Neural crest cell (in vitro differentiated cells): Measurements from ENCODE around the gene DHX35. TPM values are rescaled to one million over a fixed set of nuclear protein-coding genes. Genes with fewer than 3 reads are reported as not detected.

Source experiments
- DNase-seq: peaks from one replicate; pipeline ENCODE4 v3.0.0; 2021; ENCODE audit warnings: low read depth, mixed read lengths, low spot score
- H3K27ac Mint-ChIP-seq: one replicate; pipeline ENCODE4 v1.8.0; 2021; ENCODE audit warnings: mild to moderate bottlenecking, mixed read lengths; ENCODE audit not compliant: unreplicated experiment
- H3K27me3 Mint-ChIP-seq: 2 replicates; pipeline ENCODE4 v1.8.0; 2021; ENCODE audit warnings: low read depth, mild to moderate bottlenecking, mixed read lengths
- H3K36me3 Mint-ChIP-seq: 2 replicates; pipeline ENCODE4 v1.8.0; 2021; ENCODE audit warnings: low read depth, mild to moderate bottlenecking, mixed read lengths
- H3K4me1 Mint-ChIP-seq: 2 replicates; pipeline ENCODE4 v1.8.0; 2021; ENCODE audit warnings: mixed read lengths
- H3K4me3 Mint-ChIP-seq: one replicate; pipeline ENCODE4 v1.8.0; 2021; ENCODE audit warnings: mild to moderate bottlenecking, mixed read lengths
- H3K9me3 Mint-ChIP-seq: 2 replicates; pipeline ENCODE4 v1.8.0; 2021; ENCODE audit warnings: mixed read lengths
- CTCF ChIP-seq: fragments of 200-600 bp; sonication (generic); conservative IDR thresholded peaks from 2 replicates; pipeline ENCODE4 v1.5.0; 2021; ENCODE audit warnings: antibody characterized with exemption, mild to moderate bottlenecking
- total RNA-seq: library from RNA; stranded (reverse); gene quantifications from 2 replicates; pipeline ENCODE4 v1.2.1, GENCODE V29; 2021

Gene DHX35
- total RNA-seq, 1 donor from 2014 or later: 22.8 TPM

DNA sequence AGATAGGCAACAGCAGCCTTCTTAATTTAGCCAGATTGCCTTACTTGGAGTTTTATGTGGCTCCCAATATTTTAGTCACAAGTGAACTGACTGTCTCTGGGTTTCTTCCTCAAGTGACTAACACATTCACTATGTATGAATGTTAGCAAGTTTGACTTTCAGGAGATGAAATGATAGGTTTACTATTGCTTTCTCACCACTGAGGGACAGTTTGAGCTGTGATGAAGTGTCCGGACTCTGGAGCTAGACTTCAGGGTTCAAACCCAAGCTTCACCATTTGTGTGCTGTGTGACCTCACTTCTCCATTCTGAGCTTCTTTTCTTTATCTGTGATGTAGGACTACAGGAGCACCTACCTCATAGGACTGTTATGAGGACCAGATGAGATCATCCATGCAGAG, 8.2 kb downstream of the DHX35 start:
- Mint-ChIP-seq H3K4me1 (peaks cover 12% of the 10 kb centered on the region), H3K36me3 (peaks cover 4% of the 10 kb centered on the region), H3K27ac (no peak overlapping the region), H3K4me3 (no peak overlapping the region), H3K9me3 (no peaks in the 10 kb centered on the region), H3K27me3 (no peaks in the 10 kb centered on the region)
- no peak for DNase-seq
- no peak for TF ChIP-seq CTCF

DNA sequence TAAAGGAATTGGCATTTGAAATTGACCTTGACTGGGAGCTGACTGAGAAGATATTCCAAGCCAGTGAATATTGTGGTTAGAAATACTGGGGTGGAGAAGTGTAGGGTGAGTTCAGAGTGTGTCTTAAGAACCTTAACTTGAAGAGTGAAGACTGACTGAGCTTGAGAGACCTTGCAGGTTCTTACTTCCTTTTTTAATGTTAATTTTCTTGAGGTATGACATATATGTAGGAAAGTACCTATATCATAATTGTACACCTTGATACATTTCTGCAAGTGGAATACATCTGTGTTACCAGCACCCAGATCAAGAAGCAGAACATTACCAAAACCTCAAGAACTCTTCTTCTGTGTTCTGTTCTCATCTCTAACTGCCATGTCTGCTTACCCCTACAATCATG, 11.0 kb downstream of the DHX35 start:
- DNase-seq: no peak
- H3K9me3 Mint-ChIP-seq: no peaks in the 10 kb centered on the region
- no peaks in the 10 kb centered on the region for H3K27me3 Mint-ChIP-seq
- H3K27ac Mint-ChIP-seq: no peak overlapping the region
- peaks cover 4% of the 10 kb centered on the region for H3K36me3 Mint-ChIP-seq
- no peak for TF ChIP-seq CTCF
- H3K4me1 Mint-ChIP-seq: peaks cover 6% of the 10 kb centered on the region
- H3K4me3 Mint-ChIP-seq: no peak overlapping the region

DNA sequence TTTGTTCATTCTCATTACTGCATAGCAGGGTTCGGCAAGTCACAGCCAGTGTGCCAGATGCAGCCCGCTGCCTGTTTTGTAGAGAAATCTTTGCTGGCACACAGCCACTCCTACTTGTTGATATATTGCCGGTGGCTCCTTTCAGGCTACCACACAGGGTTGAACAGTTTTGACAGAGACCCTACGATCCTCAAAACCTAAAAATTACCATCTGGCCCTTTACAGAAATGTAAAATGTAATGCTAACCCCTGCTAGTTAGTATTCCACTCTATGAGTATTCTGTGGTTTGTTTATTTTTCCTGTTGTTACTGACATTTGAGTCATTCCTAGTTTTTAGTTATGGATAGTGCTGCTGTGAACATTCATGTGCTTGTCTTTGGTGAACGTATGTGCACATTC, 11.5 kb downstream of the DHX35 start:
- no peak for DNase-seq
- Mint-ChIP-seq H3K4me3 (no peak overlapping the region), H3K36me3 (peaks cover 4% of the 10 kb centered on the region), H3K27me3 (no peaks in the 10 kb centered on the region), H3K9me3 (no peaks in the 10 kb centered on the region), H3K4me1 (peaks cover 6% of the 10 kb centered on the region), H3K27ac (no peak overlapping the region)
- no peak for TF ChIP-seq CTCF

GRCh38 chr20:38975539-38976120, 13.5 kb downstream of the DHX35 start:
- Mint-ChIP-seq H3K36me3 (peaks cover under 1% of the 10 kb centered on the region), H3K4me1 (peaks cover 2% of the 10 kb centered on the region), H3K4me3 (no peak overlapping the region), H3K9me3 (no peaks in the 10 kb centered on the region), H3K27me3 (no peaks in the 10 kb centered on the region), H3K27ac (no peak overlapping the region)
- no peak for TF ChIP-seq CTCF
- DNase-seq: no peak

GRCh38 chr20:38979434-38979833, 17.3 kb downstream of the DHX35 start:
- no peaks in the 10 kb centered on the region for H3K9me3 Mint-ChIP-seq
- DNase-seq: no peak
- no peak for TF ChIP-seq CTCF
- no peaks in the 10 kb centered on the region for H3K27me3 Mint-ChIP-seq
- no peak overlapping the region for H3K4me3 Mint-ChIP-seq
- peaks cover 8% of the 10 kb centered on the region for H3K4me1 Mint-ChIP-seq
- no peak overlapping the region for H3K27ac Mint-ChIP-seq
- peaks cover 3% of the 10 kb centered on the region for H3K36me3 Mint-ChIP-seq
